Measurements from ENCODE around the gene DCD. TPM values are rescaled to one million over a fixed set of nuclear protein-coding genes. Genes with fewer than 3 reads are reported as not detected.
A peak's percentile ranks its signal among the peaks of the same experiment; 100 is the strongest.
"Not testable (repeated sequence)": the region's sequence is repeated elsewhere in the genome, so short reads cannot be mapped to it uniquely, and the experiment has no call there.

The DCD gene
- not detected for total RNA-seq (ENCODE audit: insufficient read depth, low replicate concordance)

- DNase-seq (ENCODE audit: low spot score) = no peak
Observed at GRCh38 chr12:54648265-54648664, at the start of gene DCD. Gene DCD (minus strand): TSS chr12:54648365. CDS start chr12:54648303, 62 bp downstream.

DNA sequence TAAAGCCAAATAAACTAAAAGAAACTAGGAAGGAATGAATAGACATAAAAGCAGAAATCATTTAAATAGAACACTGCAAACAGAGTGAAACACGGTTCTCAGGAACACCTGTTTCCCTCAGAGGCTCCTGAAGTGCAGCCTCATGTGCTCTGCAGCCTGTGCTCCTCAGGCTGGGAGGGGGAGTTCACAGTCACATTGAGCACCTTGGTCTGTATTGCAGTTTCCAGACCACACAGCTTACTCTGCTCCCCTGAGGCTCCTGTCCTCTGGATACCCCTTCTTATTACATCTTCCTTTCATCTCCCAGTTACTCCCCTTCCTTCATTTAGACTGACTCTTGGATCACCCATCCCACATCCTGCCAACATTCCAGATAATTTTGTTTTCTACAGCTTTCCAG, 49.7 kb upstream of the DCD start:
- DNase-seq (ENCODE audit: low spot score) = no peak

GRCh38 chr12:54692353-54692752, 44.2 kb upstream of the DCD start:
- DNase-seq (ENCODE audit: low spot score) = no peak

GRCh38 chr12:54689984-54690383, 41.8 kb upstream of the DCD start:
- DNase-seq (ENCODE audit: low spot score) = no peak

- no peak for DNase-seq (ENCODE audit: low spot score)
Observed at GRCh38 chr12:54689034-54689372, 40.8 kb upstream of the DCD start.

DNA sequence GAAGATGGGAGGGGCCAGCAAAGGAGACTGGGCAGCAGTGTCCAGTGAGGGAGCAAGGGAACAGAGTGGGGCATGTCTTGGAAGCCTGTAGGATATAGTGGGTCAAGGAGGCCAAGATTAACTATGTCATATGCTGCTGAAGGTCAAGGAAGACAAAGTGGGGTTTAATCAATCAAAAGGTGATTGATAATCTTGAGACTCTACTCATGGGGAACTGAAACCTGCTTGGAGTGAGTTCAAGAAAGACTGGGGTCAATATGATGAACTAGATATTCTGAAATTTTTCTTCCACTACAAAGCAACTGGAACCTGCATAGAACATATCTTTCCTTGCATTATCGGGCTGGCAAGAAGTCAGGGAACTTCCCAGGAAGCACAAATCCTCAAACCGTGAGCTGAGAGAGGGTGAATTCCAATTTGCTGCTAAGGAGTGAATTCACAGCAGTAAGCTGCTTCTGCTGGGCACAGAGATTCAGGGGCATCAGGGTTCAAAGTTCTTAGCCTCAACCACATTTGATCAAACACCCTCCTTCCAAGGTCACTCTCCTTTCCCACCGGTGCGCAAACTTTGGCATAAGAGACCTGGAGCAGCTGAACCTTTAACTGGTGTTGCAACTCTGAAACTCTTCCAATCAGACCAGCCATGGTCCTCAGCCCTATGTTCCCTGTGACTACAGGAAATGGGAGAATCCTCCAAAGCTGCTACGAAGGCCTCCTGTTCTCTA, 40.3 kb upstream of the DCD start:
- DNase-seq (ENCODE audit: low spot score) = no peak

- DNase-seq (ENCODE audit: low spot score) = no peak
Observed at GRCh38 chr12:54684636-54685630, 36.8 kb upstream of the DCD start.

DNA sequence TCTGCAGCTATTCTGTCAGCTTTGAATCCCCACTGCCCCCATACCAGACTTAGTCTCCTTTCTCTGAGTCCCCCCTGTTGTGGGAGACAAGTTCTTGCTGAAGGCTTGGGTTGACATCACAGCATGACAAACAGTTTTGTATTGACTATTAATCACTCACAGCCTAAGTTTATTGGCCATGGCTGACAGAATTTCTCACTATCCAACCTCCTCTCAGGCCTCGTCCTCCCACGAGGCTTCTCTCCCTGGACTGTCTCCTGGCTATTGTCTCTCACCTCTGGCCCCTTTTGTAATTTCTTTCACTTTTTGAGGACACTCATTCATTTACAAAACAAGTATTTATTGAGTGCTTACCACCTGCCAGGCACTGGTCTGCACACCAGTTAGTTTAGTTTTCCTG, 35.2 kb upstream of the DCD start:
- DNase-seq (ENCODE audit: low spot score) = no peak

GRCh38 chr12:54682674-54683073, 34.5 kb upstream of the DCD start:
- no peak for DNase-seq (ENCODE audit: low spot score)

GRCh38 chr12:54680374-54680773, 32.2 kb upstream of the DCD start:
- no peak for DNase-seq (ENCODE audit: low spot score)

DNA sequence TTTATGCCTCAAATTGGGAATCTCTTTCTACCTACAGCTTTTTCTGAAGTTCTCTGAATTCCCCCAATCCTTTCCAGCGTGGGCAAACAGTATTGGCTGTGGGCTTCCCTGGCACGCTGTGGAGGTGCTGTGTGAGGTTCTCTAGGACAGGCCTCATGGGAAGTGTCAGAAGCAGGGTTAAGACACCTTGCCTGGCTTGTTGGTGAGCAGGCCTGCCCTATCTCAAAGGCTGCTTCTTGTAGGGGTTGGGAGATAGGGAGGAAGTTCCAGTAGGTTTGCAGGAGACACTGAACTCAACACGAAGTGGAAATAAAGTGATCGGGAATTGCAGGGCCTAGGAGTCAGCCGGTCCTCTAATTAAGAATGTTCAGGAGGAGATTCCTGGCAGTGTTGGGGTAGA, 30.0 kb upstream of the DCD start:
- no peak for DNase-seq (ENCODE audit: low spot score)

DNA sequence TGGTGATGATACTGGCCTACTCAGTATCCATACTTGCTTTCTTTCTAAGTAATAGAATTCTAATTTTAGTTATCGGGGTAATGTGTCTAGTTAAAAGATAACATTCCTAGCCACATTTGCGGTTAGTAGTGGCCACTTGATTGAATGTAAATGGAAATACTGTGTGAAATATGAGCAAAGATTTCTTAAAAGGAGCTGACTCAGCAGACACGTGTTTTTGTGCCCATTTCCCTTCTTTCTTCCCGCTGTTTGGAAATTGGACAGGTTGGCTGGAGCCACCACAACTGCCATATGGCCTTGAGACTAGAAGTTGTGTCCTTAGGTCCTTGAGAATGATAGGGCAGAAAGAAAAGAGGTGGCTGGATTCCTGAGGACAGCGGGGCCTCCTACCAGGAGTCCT, 19.8 kb upstream of the DCD start:
- no peak for DNase-seq (ENCODE audit: low spot score)

DNA sequence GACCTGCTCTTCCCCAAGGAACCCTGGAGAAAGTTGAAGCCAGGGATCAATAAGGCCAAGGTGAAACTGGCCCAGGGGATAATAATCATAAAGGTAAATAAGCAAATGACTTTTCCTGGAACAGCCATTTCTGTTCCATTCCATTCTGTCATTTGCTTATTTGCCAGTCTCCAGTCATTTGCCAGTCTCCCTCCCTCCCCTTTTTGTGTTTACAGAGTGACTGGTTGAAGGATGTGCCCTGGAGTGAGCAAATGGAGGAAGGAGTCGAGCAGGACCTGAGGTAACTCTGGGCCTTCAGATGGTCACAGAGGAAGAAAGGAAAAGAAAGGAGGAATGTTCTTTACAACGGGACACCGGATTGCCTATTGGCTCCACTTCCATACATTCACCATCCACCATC, 17.8 kb upstream of the DCD start:
- DNase-seq (ENCODE audit: low spot score) = no peak

GRCh38 chr12:54665022-54665635, 17.0 kb upstream of the DCD start:
- not testable (repeated sequence) for DNase-seq (ENCODE audit: low spot score)

- DNase-seq (ENCODE audit: low spot score) = no peak
Observed at GRCh38 chr12:54663603-54664002, 15.4 kb upstream of the DCD start.

DNA sequence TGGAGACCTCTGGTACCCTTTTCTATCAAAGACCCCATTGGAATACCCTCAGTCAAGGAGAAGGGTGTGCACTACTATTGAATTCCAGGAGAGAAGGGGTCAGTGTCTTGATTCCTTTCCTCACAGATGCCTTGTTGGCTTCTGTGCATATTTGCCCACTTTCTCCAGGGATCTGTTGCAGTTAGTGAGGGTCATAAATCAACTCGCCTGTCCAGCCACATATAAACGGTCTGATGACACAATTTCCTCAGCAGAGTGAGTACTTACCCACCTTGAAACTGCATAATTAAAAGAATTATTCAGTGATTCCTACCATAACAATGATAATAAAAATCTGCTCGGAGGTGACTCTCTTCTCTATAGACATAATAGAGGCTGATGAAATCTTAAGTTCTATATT, 13.9 kb upstream of the DCD start:
- DNase-seq (ENCODE audit: low spot score) = no peak

DNA sequence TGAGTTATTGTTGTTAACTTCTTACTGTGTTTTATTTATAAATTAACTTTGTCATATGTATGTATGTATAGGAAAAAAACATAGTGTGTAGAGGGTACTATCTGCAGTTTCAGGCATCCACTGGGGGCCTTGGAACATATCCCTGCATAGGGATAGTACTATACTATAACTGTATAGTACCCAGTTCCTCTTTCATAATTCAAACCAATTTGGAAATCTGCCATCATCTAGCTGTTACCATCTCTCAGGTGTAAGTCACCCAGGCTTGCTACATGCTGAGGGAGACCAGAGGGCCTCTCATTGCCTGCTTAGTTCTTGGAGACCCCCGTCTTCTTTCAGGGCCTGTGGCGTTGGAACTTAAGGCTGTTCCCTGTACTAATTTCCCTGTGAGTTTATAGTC, 12.9 kb upstream of the DCD start:
- DNase-seq (ENCODE audit: low spot score) = no peak

DNA sequence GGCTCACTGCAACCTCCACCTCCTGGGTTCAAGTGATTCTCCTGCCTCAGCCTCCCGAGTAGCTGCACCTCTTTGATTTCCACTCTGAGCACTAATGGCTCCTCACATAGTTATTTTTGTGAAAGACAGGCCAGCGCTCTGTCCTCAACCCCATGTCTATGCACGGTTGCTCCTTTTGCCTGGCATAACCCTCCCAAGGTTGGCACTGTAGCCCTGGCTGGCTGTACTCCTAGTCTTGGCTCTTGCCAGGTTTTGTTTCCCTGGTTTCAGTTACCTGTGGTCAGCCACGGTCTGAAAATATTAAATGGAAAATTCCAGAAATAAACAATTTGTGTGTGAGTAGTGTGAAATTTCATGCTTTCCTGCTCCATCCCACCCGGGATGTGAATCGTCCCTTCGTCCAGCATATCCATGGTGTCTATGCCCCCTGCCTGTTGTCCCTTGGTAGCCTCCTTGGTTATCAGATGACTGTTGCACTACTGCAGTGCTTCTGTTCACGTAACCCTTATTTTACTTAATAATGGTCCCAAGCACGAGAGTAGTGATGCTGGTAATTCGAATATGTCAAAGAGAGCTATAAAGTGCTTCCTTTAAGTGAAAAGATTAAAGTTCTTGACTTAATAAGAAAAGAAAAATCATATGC, 12.3 kb upstream of the DCD start:
- no peak for DNase-seq (ENCODE audit: low spot score)

- DNase-seq (ENCODE audit: low spot score) = peak; percentile 17
Observed at GRCh38 chr12:54658306-54659264, 10.4 kb upstream of the DCD start.

GRCh38 chr12:54657105-54657607, 9.0 kb upstream of the DCD start:
- DNase-seq (ENCODE audit: low spot score) = no peak

GRCh38 chr12:54654926-54655325, 6.8 kb upstream of the DCD start:
- no peak for DNase-seq (ENCODE audit: low spot score)
